GM23338 (cell line): Measurements from ENCODE around the gene FAM161B. TPM values are rescaled to one million over a fixed set of nuclear protein-coding genes. Genes with fewer than 3 reads are reported as not detected.

Experiments
- ATAC-seq: fragments of 200-7000 bp; cut with Tn5 transposase; 3 replicates; pipeline ENCODE4 v1.9.1; 2020
- DNase-seq: peaks from one replicate; pipeline ENCODE4 v3.0.0-alpha.2; 2015; ENCODE audit warnings: low spot score
- H2AFZ ChIP-seq: fragments of 200-600 bp; sonication (generic); 2 replicates; pipeline ENCODE4 v1.8.0; 2016; ENCODE audit warnings: antibody characterized with exemption, mild to moderate bottlenecking, moderate library complexity
- H3F3A ChIP-seq: fragments of 200-600 bp; sonication (generic); replicated peaks from 2 replicates; pipeline ENCODE4 v1.8.0; 2017; ENCODE audit warnings: antibody characterized with exemption, mixed run types, low read depth
- H3K27ac ChIP-seq: fragments of 200-600 bp; sonication (generic); 2 replicates; pipeline ENCODE4 v1.6.1; 2016; ENCODE audit warnings: low read depth
- H3K27me3 ChIP-seq: fragments of 200-600 bp; sonication (generic); 2 replicates; pipeline ENCODE4 v1.8.0; 2016; ENCODE audit warnings: mild to moderate bottlenecking, mixed run types, moderate library complexity; ENCODE audit not compliant: insufficient read depth
- H3K36me3 ChIP-seq: fragments of 200-600 bp; sonication (generic); 2 replicates; pipeline ENCODE4 v1.8.0; 2016; ENCODE audit warnings: mild to moderate bottlenecking; ENCODE audit not compliant: insufficient read depth
- H3K4me1 ChIP-seq: fragments of 200-600 bp; sonication (generic); 2 replicates; pipeline ENCODE4 v1.8.0; 2016; ENCODE audit warnings: mild to moderate bottlenecking, moderate library complexity; ENCODE audit not compliant: insufficient read depth
- H3K4me2 ChIP-seq: fragments of 200-600 bp; sonication (generic); 2 replicates; pipeline ENCODE4 v1.7.1; 2017; ENCODE audit warnings: mixed run types
- H3K4me3 ChIP-seq: fragments of 200-600 bp; sonication (generic); 2 replicates; pipeline ENCODE4 v1.6.1; 2016; ENCODE audit warnings: mixed run types
- H3K79me2 ChIP-seq: fragments of 200-600 bp; sonication (generic); replicated peaks from 2 replicates; pipeline ENCODE4 v1.8.0; 2017; ENCODE audit warnings: mild to moderate bottlenecking; ENCODE audit not compliant: insufficient read depth
- H3K9me2 ChIP-seq: fragments of 200-600 bp; sonication (generic); 2 replicates; pipeline ENCODE4 v1.8.0; 2017; ENCODE audit not compliant: insufficient read depth
- H4K20me1 ChIP-seq: fragments of 200-600 bp; sonication (generic); replicated peaks from 2 replicates; pipeline ENCODE4 v1.8.0; 2017; ENCODE audit warnings: mild to moderate bottlenecking; ENCODE audit not compliant: insufficient read depth
- H3K27ac Mint-ChIP-seq: 2 replicates; pipeline ENCODE4 v1.8.0; 2020; ENCODE audit warnings: inconsistent platforms, mild to moderate bottlenecking, moderate library complexity, mixed read lengths
- H3K27me3 Mint-ChIP-seq: 3 replicates; pipeline ENCODE4 v1.8.0; 2022; ENCODE audit warnings: low read depth, mild to moderate bottlenecking, moderate library complexity, mixed read lengths, inconsistent platforms; ENCODE audit not compliant: insufficient read depth, poor library complexity
- H3K36me3 Mint-ChIP-seq: 3 replicates; pipeline ENCODE4 v1.8.0; 2021; ENCODE audit warnings: low read depth, mild to moderate bottlenecking, inconsistent platforms, moderate library complexity, mixed read lengths
- H3K4me1 Mint-ChIP-seq: 3 replicates; pipeline ENCODE4 v1.8.0; 2020; ENCODE audit warnings: mild to moderate bottlenecking, inconsistent platforms, mixed read lengths
- H3K4me3 Mint-ChIP-seq: 3 replicates; pipeline ENCODE4 v1.8.0; 2021; ENCODE audit warnings: moderate library complexity, mild to moderate bottlenecking, inconsistent platforms, mixed read lengths
- H3K9me3 Mint-ChIP-seq: 3 replicates; pipeline ENCODE4 v1.8.0; 2020; ENCODE audit warnings: moderate library complexity, mild to moderate bottlenecking, inconsistent platforms, mixed read lengths
- CREB1 ChIP-seq: fragments of 250-450 bp; sonication (Bioruptor Pico); IDR thresholded peaks from 2 replicates; pipeline ENCODE4 v1.5.0; 2020; ENCODE audit warnings: low read depth, mild to moderate bottlenecking, moderate library complexity
- EZH2 ChIP-seq: fragments of 200-600 bp; sonication (generic); IDR thresholded peaks from one replicate; pipeline ENCODE4 v1.8.0; 2017; ENCODE audit warnings: antibody characterized with exemption, mild to moderate bottlenecking, low read depth; ENCODE audit not compliant: unreplicated experiment
- EZH2phosphoT487 ChIP-seq: fragments of 200-600 bp; sonication (generic); IDR thresholded peaks from one replicate; pipeline ENCODE4 v1.8.1; 2018; ENCODE audit warnings: antibody characterized with exemption; ENCODE audit not compliant: unreplicated experiment
- JUNB ChIP-seq: IDR thresholded peaks from one replicate; pipeline ENCODE4 v1.6.1; 2016; ENCODE audit warnings: antibody characterized with exemption; ENCODE audit not compliant: unreplicated experiment
- NANOG ChIP-seq: IDR thresholded peaks from 2 replicates; pipeline ENCODE4 v1.6.1; 2016; ENCODE audit warnings: antibody characterized with exemption, borderline replicate concordance
- ZNF114 ChIP-seq: fragments of 250-450 bp; sonication (Bioruptor Pico); IDR thresholded peaks from 2 replicates; pipeline ENCODE4 v1.5.0; 2020; ENCODE audit warnings: mild to moderate bottlenecking, moderate library complexity
- ZNF331 ChIP-seq: fragments of 250-450 bp; sonication (Bioruptor Pico); IDR thresholded peaks from 2 replicates; pipeline ENCODE4 v1.5.0; 2020; ENCODE audit warnings: low read depth, mild to moderate bottlenecking, moderate library complexity
- polyA plus RNA-seq: library from polyadenylated mRNA; unstranded; fragments of >200 nt; fragmentation: Nextera tagmentation; extraction: Ambion mirVana; gene quantifications from 2 replicates; pipeline ENCODE4 v1.2.1, GENCODE V29; 2016
- total RNA-seq: library from RNA; depleted of rRNA; stranded (reverse); fragments of >200 nt; shearing (Covaris generic); gene quantifications from 2 replicates; pipeline ENCODE4 v1.2.3, GENCODE V29; 2014
- TF ChIP-seq, protein P1 (sequence below): fragments of 250-450 bp; sonication (Bioruptor Pico); IDR thresholded peaks from 2 replicates; pipeline ENCODE4 v1.5.0; 2020; ENCODE audit warnings: mild to moderate bottlenecking, moderate library complexity
- TF ChIP-seq, protein P2 (sequence below), 2 experiments: fragments of 200-600 bp in 1 of 2; sonication (generic) in 1 of 2; conservative IDR thresholded peaks; 2 replicates each; pipeline versions ENCODE4 v1.5.1 to v1.6.1; 2016 to 2017; ENCODE audit warnings: antibody characterized with exemption in 2 of 2, low read depth in 2 of 2, mild to moderate bottlenecking in 2 of 2, moderate library complexity in 1 of 2
- TF ChIP-seq, protein P3 (sequence below): IDR thresholded peaks from one replicate; pipeline ENCODE4 v1.6.1; 2018; ENCODE audit warnings: antibody characterized with exemption; ENCODE audit not compliant: unreplicated experiment

The FAM161B gene
- total and polyA plus RNA-seq, 2 experiments from 2014 or later, result 0.28 to 2.8 TPM

DNA sequence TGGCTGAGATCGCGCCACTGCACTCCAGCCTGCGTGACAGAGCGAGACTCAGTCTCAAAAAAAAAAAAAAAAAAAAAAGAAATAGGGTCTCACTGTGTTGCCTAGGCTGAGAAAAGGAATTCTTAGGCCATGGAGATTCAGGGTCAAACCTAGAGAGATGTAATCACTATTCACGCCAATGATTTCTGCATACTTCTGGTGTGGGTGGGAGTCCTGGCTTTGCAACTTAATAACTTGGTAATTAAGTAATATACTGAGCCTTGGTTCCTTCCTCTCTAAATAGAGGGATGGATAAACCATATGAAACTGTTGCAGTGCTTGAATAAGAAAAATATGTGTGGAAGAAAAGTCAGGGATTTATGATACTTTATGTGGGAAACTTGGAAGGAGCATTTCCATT is 60.5 kb downstream of the FAM161B start:
- Histone ChIP-seq H3K36me3 (0 out of 2 replicates have a peak, but pooled peaks cover 3% of the 10 kb centered on the region), H3F3A (peaks cover 4% of the 10 kb centered on the region; the same call in 1 of the 2 replicates), H4K20me1 (peaks cover 3% of the 10 kb centered on the region; the same call in 1 of the 2 replicates), H2AFZ (no peak overlapping the region), H3K4me2 (no peak overlapping the region), H3K4me1 (peaks cover 8% of the 10 kb centered on the region; the same call in 1 of the 2 replicates), H3K4me3 (no peak overlapping the region), H3K79me2 (peaks cover 56% of the 10 kb centered on the region), H3K27ac (no peak overlapping the region), H3K9me2 (no peaks in the 10 kb centered on the region), H3K27me3 (no peaks in the 10 kb centered on the region)
- Mint-ChIP-seq H3K36me3 (peaks cover 11% of the 10 kb centered on the region), H3K4me3 (no peak overlapping the region), H3K4me1 (peaks cover 8% of the 10 kb centered on the region; the same call in 2 of the 3 replicates), H3K27me3 (peaks cover 8% of the 10 kb centered on the region), H3K9me3 (no peaks in the 10 kb centered on the region), H3K27ac (no peak overlapping the region)
- DNase-seq (no peak), ATAC-seq (no peak)
- no peak for TF ChIP-seq ZNF114 (CRISPR knock-in tag)
- no peak for TF ChIP-seq EZH2
- no peak for TF ChIP-seq NANOG
- TF ChIP-seq, protein P1, sequence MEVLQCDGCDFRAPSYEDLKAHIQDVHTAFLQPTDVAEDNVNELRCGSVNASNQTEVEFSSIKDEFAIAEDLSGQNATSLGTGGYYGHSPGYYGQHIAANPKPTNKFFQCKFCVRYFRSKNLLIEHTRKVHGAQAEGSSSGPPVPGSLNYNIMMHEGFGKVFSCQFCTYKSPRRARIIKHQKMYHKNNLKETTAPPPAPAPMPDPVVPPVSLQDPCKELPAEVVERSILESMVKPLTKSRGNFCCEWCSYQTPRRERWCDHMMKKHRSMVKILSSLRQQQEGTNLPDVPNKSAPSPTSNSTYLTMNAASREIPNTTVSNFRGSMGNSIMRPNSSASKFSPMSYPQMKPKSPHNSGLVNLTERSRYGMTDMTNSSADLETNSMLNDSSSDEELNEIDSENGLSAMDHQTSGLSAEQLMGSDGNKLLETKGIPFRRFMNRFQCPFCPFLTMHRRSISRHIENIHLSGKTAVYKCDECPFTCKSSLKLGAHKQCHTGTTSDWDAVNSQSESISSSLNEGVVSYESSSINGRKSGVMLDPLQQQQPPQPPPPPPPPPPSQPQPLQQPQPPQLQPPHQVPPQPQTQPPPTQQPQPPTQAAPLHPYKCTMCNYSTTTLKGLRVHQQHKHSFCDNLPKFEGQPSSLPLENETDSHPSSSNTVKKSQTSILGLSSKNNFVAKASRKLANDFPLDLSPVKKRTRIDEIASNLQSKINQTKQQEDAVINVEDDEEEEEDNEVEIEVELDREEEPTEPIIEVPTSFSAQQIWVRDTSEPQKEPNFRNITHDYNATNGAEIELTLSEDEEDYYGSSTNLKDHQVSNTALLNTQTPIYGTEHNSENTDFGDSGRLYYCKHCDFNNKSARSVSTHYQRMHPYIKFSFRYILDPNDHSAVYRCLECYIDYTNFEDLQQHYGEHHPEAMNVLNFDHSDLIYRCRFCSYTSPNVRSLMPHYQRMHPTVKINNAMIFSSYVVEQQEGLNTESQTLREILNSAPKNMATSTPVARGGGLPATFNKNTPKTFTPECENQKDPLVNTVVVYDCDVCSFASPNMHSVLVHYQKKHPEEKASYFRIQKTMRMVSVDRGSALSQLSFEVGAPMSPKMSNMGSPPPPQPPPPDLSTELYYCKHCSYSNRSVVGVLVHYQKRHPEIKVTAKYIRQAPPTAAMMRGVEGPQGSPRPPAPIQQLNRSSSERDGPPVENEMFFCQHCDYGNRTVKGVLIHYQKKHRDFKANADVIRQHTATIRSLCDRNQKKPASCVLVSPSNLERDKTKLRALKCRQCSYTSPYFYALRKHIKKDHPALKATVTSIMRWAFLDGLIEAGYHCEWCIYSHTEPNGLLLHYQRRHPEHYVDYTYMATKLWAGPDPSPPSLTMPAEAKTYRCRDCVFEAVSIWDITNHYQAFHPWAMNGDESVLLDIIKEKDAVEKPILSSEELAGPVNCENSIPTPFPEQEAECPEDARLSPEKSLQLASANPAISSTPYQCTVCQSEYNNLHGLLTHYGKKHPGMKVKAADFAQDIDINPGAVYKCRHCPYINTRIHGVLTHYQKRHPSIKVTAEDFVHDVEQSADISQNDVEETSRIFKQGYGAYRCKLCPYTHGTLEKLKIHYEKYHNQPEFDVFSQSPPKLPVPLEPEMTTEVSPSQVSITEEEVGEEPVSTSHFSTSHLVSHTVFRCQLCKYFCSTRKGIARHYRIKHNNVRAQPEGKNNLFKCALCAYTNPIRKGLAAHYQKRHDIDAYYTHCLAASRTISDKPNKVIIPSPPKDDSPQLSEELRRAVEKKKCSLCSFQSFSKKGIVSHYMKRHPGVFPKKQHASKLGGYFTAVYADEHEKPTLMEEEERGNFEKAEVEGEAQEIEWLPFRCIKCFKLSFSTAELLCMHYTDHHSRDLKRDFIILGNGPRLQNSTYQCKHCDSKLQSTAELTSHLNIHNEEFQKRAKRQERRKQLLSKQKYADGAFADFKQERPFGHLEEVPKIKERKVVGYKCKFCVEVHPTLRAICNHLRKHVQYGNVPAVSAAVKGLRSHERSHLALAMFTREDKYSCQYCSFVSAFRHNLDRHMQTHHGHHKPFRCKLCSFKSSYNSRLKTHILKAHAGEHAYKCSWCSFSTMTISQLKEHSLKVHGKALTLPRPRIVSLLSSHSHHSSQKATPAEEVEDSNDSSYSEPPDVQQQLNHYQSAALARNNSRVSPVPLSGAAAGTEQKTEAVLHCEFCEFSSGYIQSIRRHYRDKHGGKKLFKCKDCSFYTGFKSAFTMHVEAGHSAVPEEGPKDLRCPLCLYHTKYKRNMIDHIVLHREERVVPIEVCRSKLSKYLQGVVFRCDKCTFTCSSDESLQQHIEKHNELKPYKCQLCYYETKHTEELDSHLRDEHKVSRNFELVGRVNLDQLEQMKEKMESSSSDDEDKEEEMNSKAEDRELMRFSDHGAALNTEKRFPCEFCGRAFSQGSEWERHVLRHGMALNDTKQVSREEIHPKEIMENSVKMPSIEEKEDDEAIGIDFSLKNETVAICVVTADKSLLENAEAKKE (CRISPR knock-in tag), result no peak
- no peak for TF ChIP-seq CREB1
- TF ChIP-seq ZNF331 (CRISPR knock-in tag), result no peak
- no peak for TF ChIP-seq JUNB
- TF ChIP-seq EZH2phosphoT487, result no peak
- TF ChIP-seq, protein P2, sequence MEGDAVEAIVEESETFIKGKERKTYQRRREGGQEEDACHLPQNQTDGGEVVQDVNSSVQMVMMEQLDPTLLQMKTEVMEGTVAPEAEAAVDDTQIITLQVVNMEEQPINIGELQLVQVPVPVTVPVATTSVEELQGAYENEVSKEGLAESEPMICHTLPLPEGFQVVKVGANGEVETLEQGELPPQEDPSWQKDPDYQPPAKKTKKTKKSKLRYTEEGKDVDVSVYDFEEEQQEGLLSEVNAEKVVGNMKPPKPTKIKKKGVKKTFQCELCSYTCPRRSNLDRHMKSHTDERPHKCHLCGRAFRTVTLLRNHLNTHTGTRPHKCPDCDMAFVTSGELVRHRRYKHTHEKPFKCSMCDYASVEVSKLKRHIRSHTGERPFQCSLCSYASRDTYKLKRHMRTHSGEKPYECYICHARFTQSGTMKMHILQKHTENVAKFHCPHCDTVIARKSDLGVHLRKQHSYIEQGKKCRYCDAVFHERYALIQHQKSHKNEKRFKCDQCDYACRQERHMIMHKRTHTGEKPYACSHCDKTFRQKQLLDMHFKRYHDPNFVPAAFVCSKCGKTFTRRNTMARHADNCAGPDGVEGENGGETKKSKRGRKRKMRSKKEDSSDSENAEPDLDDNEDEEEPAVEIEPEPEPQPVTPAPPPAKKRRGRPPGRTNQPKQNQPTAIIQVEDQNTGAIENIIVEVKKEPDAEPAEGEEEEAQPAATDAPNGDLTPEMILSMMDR (conservative IDR thresholded peaks at IDR 0.05; ENCODE audit: low read depth in 2 of 2), result no peak
- TF ChIP-seq, protein P3, sequence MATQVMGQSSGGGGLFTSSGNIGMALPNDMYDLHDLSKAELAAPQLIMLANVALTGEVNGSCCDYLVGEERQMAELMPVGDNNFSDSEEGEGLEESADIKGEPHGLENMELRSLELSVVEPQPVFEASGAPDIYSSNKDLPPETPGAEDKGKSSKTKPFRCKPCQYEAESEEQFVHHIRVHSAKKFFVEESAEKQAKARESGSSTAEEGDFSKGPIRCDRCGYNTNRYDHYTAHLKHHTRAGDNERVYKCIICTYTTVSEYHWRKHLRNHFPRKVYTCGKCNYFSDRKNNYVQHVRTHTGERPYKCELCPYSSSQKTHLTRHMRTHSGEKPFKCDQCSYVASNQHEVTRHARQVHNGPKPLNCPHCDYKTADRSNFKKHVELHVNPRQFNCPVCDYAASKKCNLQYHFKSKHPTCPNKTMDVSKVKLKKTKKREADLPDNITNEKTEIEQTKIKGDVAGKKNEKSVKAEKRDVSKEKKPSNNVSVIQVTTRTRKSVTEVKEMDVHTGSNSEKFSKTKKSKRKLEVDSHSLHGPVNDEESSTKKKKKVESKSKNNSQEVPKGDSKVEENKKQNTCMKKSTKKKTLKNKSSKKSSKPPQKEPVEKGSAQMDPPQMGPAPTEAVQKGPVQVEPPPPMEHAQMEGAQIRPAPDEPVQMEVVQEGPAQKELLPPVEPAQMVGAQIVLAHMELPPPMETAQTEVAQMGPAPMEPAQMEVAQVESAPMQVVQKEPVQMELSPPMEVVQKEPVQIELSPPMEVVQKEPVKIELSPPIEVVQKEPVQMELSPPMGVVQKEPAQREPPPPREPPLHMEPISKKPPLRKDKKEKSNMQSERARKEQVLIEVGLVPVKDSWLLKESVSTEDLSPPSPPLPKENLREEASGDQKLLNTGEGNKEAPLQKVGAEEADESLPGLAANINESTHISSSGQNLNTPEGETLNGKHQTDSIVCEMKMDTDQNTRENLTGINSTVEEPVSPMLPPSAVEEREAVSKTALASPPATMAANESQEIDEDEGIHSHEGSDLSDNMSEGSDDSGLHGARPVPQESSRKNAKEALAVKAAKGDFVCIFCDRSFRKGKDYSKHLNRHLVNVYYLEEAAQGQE, result no peak
